HCT116 (cell line): ENCODE data around the gene SLC15A3. TPM values are rescaled to one million over a fixed set of nuclear protein-coding genes. Genes with fewer than 3 reads are reported as not detected.

Experiments used
- ATAC-seq: fragments of 200-7000 bp; cut with Tn5 transposase; 2 replicates; pipeline ENCODE4 v1.9.1; 2020; ENCODE audit warnings: mild to moderate bottlenecking, moderate library complexity
- BruUV-seq: library from RNA; stranded (reverse); fragments of 400-500 nt; replicated peaks from 2 replicates; lab custom pipeline; 2021; lab: Mats Ljungman, UMichigan
- CTCF ChIA-PET: fragments of 300-600 bp; sonication (Branson Sonifier 250); formaldehyde crosslinking; loops from one replicate; lab custom pipeline; 2021; ENCODE audit warnings: antibody characterized with exemption; lab: Charles Lee
- POLR2A ChIA-PET: fragments of 300-600, 350-600 bp; sonication (Branson Sonifier 250); formaldehyde crosslinking; loops from one replicate; lab custom pipeline; 2021; ENCODE audit warnings: antibody characterized with exemption; lab: Charles Lee
- RAD21 ChIA-PET, 2 experiments: fragments of 300-600 bp; sonication (Branson Sonifier 250); formaldehyde crosslinking; loops; one replicate each; lab custom pipeline; 2023; ENCODE audit warnings: low total read pairs in 2 of 2; ENCODE audit not compliant: uncharacterized antibody in 2 of 2, unreplicated experiment in 2 of 2, low non-redundant PET in 1 of 2; lab: Charles Lee
- DNase-seq: peaks from one replicate; pipeline ENCODE4 v3.0.0-alpha.2; 2010; ENCODE audit warnings: low read depth, low spot score
- H2AFZ ChIP-seq: fragments of 200-600 bp; shearing (Covaris generic), sonication (generic); 2 replicates; pipeline ENCODE4 v1.6.1; 2017; ENCODE audit warnings: low read depth, mixed run types, mixed read lengths, antibody characterized with exemption, low read length; ENCODE audit not compliant: poor library complexity, severe bottlenecking
- H3K27ac ChIP-seq: 2 replicates; pipeline ENCODE4 v1.5.1; 2012; ENCODE audit warnings: low read depth, low read length
- H3K27me3 ChIP-seq: fragments of 200-600 bp; sonication (generic); 2 replicates; pipeline ENCODE4 v1.6.1; 2016; ENCODE audit warnings: mixed run types, low read length, mixed read lengths; ENCODE audit not compliant: insufficient read depth
- H3K36me3 ChIP-seq, 2 experiments: fragments of 200-500 bp in 1 of 2; fragments of 200-600 bp in 1 of 2; sonication (Bioruptor generic) in 1 of 2; sonication (generic) in 1 of 2; 2 replicates each; pipeline versions ENCODE4 v1.5.1 to v1.6.1; 2014 to 2016; ENCODE audit warnings: low read length in 2 of 2, inconsistent platforms in 1 of 2, mixed read lengths in 1 of 2, mixed run types in 1 of 2; ENCODE audit not compliant: insufficient read depth in 2 of 2, control insufficient read depth in 1 of 2
- H3K4me1 ChIP-seq, 2 experiments: fragments of 200-600 bp in 1 of 2; sonication (generic) in 1 of 2; 2 replicates each; pipeline versions ENCODE4 v1.5.1 to v1.6.1; 2012 to 2017; ENCODE audit warnings: low read length in 2 of 2, inconsistent platforms in 1 of 2, mild to moderate bottlenecking in 1 of 2, mixed read lengths in 1 of 2, mixed run types in 1 of 2, moderate library complexity in 1 of 2; ENCODE audit not compliant: insufficient read depth in 2 of 2, control insufficient read depth in 1 of 2
- H3K4me2 ChIP-seq: fragments of 200-600 bp; sonication (generic); 2 replicates; pipeline ENCODE4 v1.6.1; 2017; ENCODE audit warnings: mixed run types, low read length, mixed read lengths
- H3K4me3 ChIP-seq, 2 experiments: fragments of 200-600 bp in 1 of 2; sonication (generic) in 1 of 2; replicated peaks in 1 of 2; 2 replicates each; pipeline ENCODE4 v1.5.1; 2011 to 2016; ENCODE audit warnings: low read length in 2 of 2, control low read depth in 1 of 2, low read depth in 1 of 2, mild to moderate bottlenecking in 1 of 2, mixed read lengths in 1 of 2, mixed run types in 1 of 2
- H3K79me2 ChIP-seq: fragments of 200-600 bp; sonication (generic); 2 replicates; pipeline ENCODE4 v1.6.1; 2017; ENCODE audit warnings: mild to moderate bottlenecking, mixed run types, low read length, moderate library complexity, mixed read lengths; ENCODE audit not compliant: insufficient read depth
- H3K9ac ChIP-seq: fragments of 200-600 bp; sonication (generic); 2 replicates; pipeline ENCODE4 v1.6.1; 2016; ENCODE audit warnings: low read length, mixed read lengths
- H3K9me2 ChIP-seq: fragments of 200-600 bp; sonication (generic), shearing (Covaris generic); 2 replicates; pipeline ENCODE4 v1.6.1; 2017; ENCODE audit warnings: mixed run types, mild to moderate bottlenecking, moderate library complexity; ENCODE audit not compliant: insufficient read depth
- H3K9me3 ChIP-seq, 2 experiments: fragments of 200-500 bp in 1 of 2; fragments of 200-600 bp in 1 of 2; sonication (Bioruptor generic) in 1 of 2; sonication (generic) in 1 of 2; 2 replicates each; pipeline ENCODE4 v1.6.1; 2014 to 2017; ENCODE audit warnings: low read length in 2 of 2, mixed read lengths in 2 of 2, inconsistent platforms in 1 of 2, low read depth in 1 of 2, mild to moderate bottlenecking in 1 of 2, mixed run types in 1 of 2, moderate library complexity in 1 of 2; ENCODE audit not compliant: control insufficient read depth in 1 of 2, insufficient read depth in 1 of 2
- H4K20me1 ChIP-seq: fragments of 200-600 bp; sonication (generic), shearing (Covaris generic); 2 replicates; pipeline ENCODE4 v1.6.1; 2017; ENCODE audit warnings: mixed run types, mild to moderate bottlenecking, moderate library complexity; ENCODE audit not compliant: insufficient read depth
- CBX3 ChIP-seq: IDR thresholded peaks from 2 replicates; pipeline ENCODE4 v1.6.1; 2012; ENCODE audit warnings: low read depth
- EZH2 ChIP-seq: fragments of 200-600 bp; sonication (generic); IDR thresholded peaks from 2 replicates; pipeline ENCODE4 v1.6.1; 2017; ENCODE audit warnings: antibody characterized with exemption, mixed run types
- EZH2phosphoT487 ChIP-seq: fragments of 200-600 bp; IDR thresholded peaks from 2 replicates; pipeline ENCODE4 v1.6.1; 2018; ENCODE audit warnings: antibody characterized with exemption, borderline replicate concordance
- POLR2A ChIP-seq: IDR thresholded peaks from 2 replicates; pipeline ENCODE4 v1.7.0; 2011; ENCODE audit warnings: borderline replicate concordance; ENCODE audit not compliant: insufficient read depth, insufficient read length; ENCODE audit errors: extremely low read depth
- POLR2AphosphoS5 ChIP-seq: IDR thresholded peaks from 2 replicates; pipeline ENCODE4 v1.6.1; 2011; ENCODE audit warnings: mild to moderate bottlenecking, low read depth, low read length, moderate library complexity
- REST ChIP-seq: IDR thresholded peaks from 2 replicates; pipeline ENCODE4 v1.6.1; 2012; ENCODE audit warnings: low read depth
- SRF ChIP-seq: IDR thresholded peaks from 2 replicates; pipeline ENCODE4 v1.6.1; 2012; ENCODE audit warnings: low read depth
- TCF7L2 ChIP-seq: IDR thresholded peaks from 2 replicates; pipeline ENCODE4 v1.7.0; 2011; ENCODE audit warnings: borderline replicate concordance, inconsistent platforms; ENCODE audit not compliant: insufficient read depth, insufficient read length; ENCODE audit errors: extremely low read depth
- ZBTB33 ChIP-seq: IDR thresholded peaks from 2 replicates; pipeline ENCODE4 v1.6.1; 2011; ENCODE audit warnings: mild to moderate bottlenecking, low read length, moderate library complexity; ENCODE audit not compliant: insufficient replicate concordance; ENCODE audit errors: extremely low read depth
- ZNF274 ChIP-seq: fragments of 200-500 bp; sonication (Bioruptor generic); IDR thresholded peaks from 2 replicates; pipeline ENCODE4 v1.6.1; 2014; ENCODE audit warnings: mild to moderate bottlenecking, low read depth, low read length, inconsistent platforms
- intact Hi-C: fragments of 100-400 bp; cut with micrococcal nuclease; formaldehyde crosslinking; loops from 2 replicates; pipeline ENCODE4 v1.10.0; 2022
- total RNA-seq: library from RNA; stranded (reverse); gene quantifications from one replicate; pipeline ENCODE4 v1.2.1, GENCODE V29; 2021; ENCODE audit not compliant: unreplicated experiment
- TF ChIP-seq, protein P1 (sequence below): IDR thresholded peaks from 2 replicates; pipeline ENCODE4 v1.6.1; 2012

The SLC15A3 gene
- total RNA-seq, 1 experiment from 2014 or later = not detected

DNA sequence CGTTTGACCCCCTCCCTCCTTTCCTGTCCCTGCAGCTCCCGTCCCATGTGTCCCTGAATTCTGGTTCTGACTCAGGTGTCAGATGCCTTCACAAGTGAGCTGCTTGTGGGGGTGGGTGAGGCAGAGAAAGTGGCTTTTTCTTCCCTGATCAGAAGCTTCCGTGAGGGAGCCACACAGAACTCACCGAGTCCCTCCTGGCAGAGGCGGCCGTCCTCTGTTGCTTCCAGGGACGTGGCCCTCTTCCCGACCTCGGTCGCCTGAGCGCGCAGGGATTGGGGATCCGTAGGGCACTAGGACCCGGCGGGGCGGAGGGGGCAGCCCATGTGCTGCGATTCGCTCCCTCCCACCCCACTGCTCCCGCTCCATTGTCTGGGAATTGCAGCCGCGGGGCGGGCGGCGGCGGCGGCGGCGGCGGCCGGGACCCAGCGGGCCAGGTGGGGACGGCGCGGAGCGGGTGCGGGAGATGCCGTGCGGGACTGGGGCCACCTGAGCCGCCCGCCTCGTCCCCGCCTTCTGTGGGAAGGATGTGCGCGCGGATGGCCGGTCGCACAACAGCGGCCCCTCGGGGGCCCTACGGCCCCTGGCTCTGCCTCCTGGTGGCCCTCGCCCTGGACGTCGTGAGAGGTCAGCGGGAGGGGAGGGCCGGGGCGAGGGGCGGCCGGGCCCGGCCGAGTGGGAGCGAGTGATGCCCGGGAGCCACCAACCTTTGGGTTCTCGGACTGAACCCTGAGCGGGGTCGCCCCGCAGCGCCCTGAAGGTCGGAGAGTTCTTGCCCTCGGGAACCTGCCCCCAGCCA lies 27.7 kb downstream of the SLC15A3 start, which contains the start of gene TMEM132A (continued):
- peak; percentile 18 for TF ChIP-seq TCF7L2

DNA sequence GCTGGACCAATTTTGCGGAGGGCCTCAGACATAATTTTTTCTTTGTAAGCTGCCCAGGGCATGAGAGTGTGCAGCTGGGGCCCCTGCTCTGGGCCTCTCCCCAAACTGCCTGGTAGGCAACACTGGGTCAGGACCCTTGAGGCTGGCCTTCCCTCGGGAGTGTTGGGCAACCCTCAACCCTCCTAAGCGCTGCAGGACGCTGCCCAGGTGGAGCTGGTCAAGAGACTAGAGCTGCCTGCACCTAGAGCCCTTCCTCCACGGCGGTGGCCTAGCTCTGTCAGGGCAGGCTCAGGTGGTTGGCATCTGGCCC lies 28.2 kb downstream of the SLC15A3 start:
- Histone ChIP-seq H3K27me3 (no peaks in the 10 kb centered on the region), H3K27ac (peak overlapping the region; percentile 71; the same call in 1 of the 2 replicates), H2AFZ (no peak overlapping the region), H3K79me2 (peaks cover 12% of the 10 kb centered on the region), H3K9me3 (no peaks in the 10 kb centered on the region), H3K4me2 (peak overlapping the region; percentile 92), H3K9ac (peak overlapping the region; percentile 77), H3K36me3 (peaks cover 19 to 24% of the 10 kb centered on the region in 2 experiments; a peak in 3 of 4 replicates), H3K4me1 (peaks cover 23 to 35% of the 10 kb centered on the region in 2 experiments), H3K9me2 (no peaks in the 10 kb centered on the region), H3K4me3 (peak overlapping the region; percentile 74 to 75), H4K20me1 (no peaks in the 10 kb centered on the region; the same call in 1 of the 2 replicates)
- TF ChIP-seq POLR2AphosphoS5 (no peak), POLR2A (no peak), ZNF274 (no peak), REST (no peak), EZH2phosphoT487 (no peak), CBX3 (no peak), ZBTB33 (no peak), SRF (no peak), EZH2 (no peak)
- TF ChIP-seq, protein P1, sequence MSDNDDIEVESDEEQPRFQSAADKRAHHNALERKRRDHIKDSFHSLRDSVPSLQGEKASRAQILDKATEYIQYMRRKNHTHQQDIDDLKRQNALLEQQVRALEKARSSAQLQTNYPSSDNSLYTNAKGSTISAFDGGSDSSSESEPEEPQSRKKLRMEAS = no peak
- CTCF ChIA-PET = interaction anchor here (1.5 kb wide), 1 partner anchor 24 kb away, joined by 5 read pairs; no protein-coding TSS in a partner anchor
- DNase-seq (no peak), ATAC-seq (no peak; the same call in 1 of the 2 replicates)
- RAD21 ChIA-PET = no interaction called here
- BruUV-seq = no TSS peak
- POLR2A ChIA-PET = interaction anchor here (0.8 to 1.3 kb wide), 2 partner anchors 10 to 93 kb away, joined by 3 read pairs; partner anchors contain the start of gene TMEM109
- intact Hi-C loops = no loop called here
